HepG2 (cell line): Measurements from ENCODE around the gene LITAFD. TPM values are rescaled to one million over a fixed set of nuclear protein-coding genes. Genes with fewer than 3 reads are reported as not detected.

Experiments
- AHDC1 ChIP-seq: sonication (generic); formaldehyde crosslinking; IDR thresholded peaks from 2 replicates; pipeline ENCODE4 v1.5.1; 2020; ENCODE audit warnings: mild to moderate bottlenecking, missing genetic modification reagents, borderline replicate concordance
- DDIT3 ChIP-seq: sonication (generic); formaldehyde crosslinking; IDR thresholded peaks from 2 replicates; pipeline ENCODE4 v1.4.0; 2020; ENCODE audit warnings: mild to moderate bottlenecking, missing genetic modification reagents
- E2F5 ChIP-seq: sonication (generic); formaldehyde crosslinking; conservative IDR thresholded peaks from 2 replicates; pipeline ENCODE4 v1.4.0; 2020; ENCODE audit warnings: missing genetic modification reagents
- FOXM1 ChIP-seq: sonication (generic); formaldehyde crosslinking; IDR thresholded peaks from 2 replicates; pipeline ENCODE4 v1.5.0; 2020; ENCODE audit warnings: missing genetic modification reagents
- HNRNPL ChIP-seq: fragments of 200-400 bp; formaldehyde crosslinking; IDR thresholded peaks from 2 replicates; pipeline ENCODE4 v1.6.1; 2017; ENCODE audit warnings: mild to moderate bottlenecking, low read depth, low read length
- KLF9 ChIP-seq: IDR thresholded peaks from 2 replicates; pipeline ENCODE4 v1.6.1; 2016; ENCODE audit warnings: low read depth
- RNF2 ChIP-seq: fragments of 450-650 bp; conservative IDR thresholded peaks from 2 replicates; pipeline ENCODE4 v1.6.1; 2016; ENCODE audit warnings: low read depth
- SMAD1 ChIP-seq: sonication (generic); formaldehyde crosslinking; IDR thresholded peaks from 2 replicates; pipeline ENCODE4 v1.4.0; 2020; ENCODE audit warnings: missing genetic modification reagents, low read depth, mild to moderate bottlenecking, borderline replicate concordance
- SRSF9 ChIP-seq: fragments of 200-400 bp; formaldehyde crosslinking; IDR thresholded peaks from 2 replicates; pipeline ENCODE4 v1.6.1; 2018; ENCODE audit warnings: borderline replicate concordance, mild to moderate bottlenecking, low read depth, low read length; ENCODE audit not compliant: insufficient read depth, poor library complexity, severe bottlenecking
- TFE3 ChIP-seq: IDR thresholded peaks from 2 replicates; pipeline ENCODE4 v1.6.1; 2016
- TRIM22 ChIP-seq: fragments of 450-650 bp; IDR thresholded peaks from 2 replicates; pipeline ENCODE4 v1.6.1; 2017
- ZBTB14 ChIP-seq: sonication (generic); formaldehyde crosslinking; IDR thresholded peaks from 2 replicates; pipeline ENCODE4 v1.4.0; 2020; ENCODE audit warnings: missing genetic modification reagents
- ZBTB21 ChIP-seq: sonication (generic); formaldehyde crosslinking; IDR thresholded peaks from 2 replicates; pipeline ENCODE4 v1.4.0; 2020; ENCODE audit warnings: missing genetic modification reagents
- ZNF30 ChIP-seq: sonication (generic); formaldehyde crosslinking; IDR thresholded peaks from 2 replicates; pipeline ENCODE4 v1.5.0; 2020; ENCODE audit warnings: mild to moderate bottlenecking, missing genetic modification reagents
- ZSCAN5A ChIP-seq: sonication (generic); formaldehyde crosslinking; IDR thresholded peaks from 2 replicates; pipeline ENCODE4 v1.8.0; 2022; ENCODE audit warnings: mild to moderate bottlenecking, missing genetic modification reagents, borderline replicate concordance
- polyA plus RNA-seq, 8 experiments: library from polyadenylated mRNA; depleted of rRNA in 3 of 8; stranded (reverse) in 7 of 8; unstranded in 1 of 8; fragments of >200 nt; fragmentation: Illumina TruSeq in 4 of 8; extraction: Trizol in 4 of 8; gene quantifications; 2 replicates each; pipeline versions ENCODE4 v1.2.1 to v1.2.3, GENCODE V29; 2011 to 2016; ENCODE audit warnings: low read depth in 4 of 8, missing spikeins in 1 of 8, mixed read lengths in 1 of 8; ENCODE audit not compliant: insufficient read depth in 1 of 8
- total RNA-seq, 5 experiments: library from RNA; depleted of rRNA; stranded (reverse); fragments of >200 nt; fragmentation: Illumina TruSeq; extraction: Trizol; gene quantifications; 2 replicates each; pipeline ENCODE4 v1.2.3, GENCODE V29; 2016; ENCODE audit warnings: low read depth in 1 of 5

Gene LITAFD
- total and polyA plus RNA-seq, 2 of the 13 experiments (the other 11 are each of a cell fraction or from before 2014, with no cell fraction given) = not detected

GRCh38 chr16:8867932-8868415, 14.2 kb upstream of the LITAFD start (continued):
- TF ChIP-seq KLF9 (CRISPR knock-in tag) (no peak), SMAD1 (CRISPR knock-in tag) (no peak), TRIM22 (no peak), FOXM1 (CRISPR knock-in tag) (no peak), SRSF9 (no peak), HNRNPL (no peak), AHDC1 (CRISPR knock-in tag) (no peak), ZSCAN5A (no peak), ZBTB21 (no peak), RNF2 (no peak), DDIT3 (CRISPR knock-in tag) (no peak), ZNF30 (0 out of 2 replicates have a peak, but pooled peaks have one; percentile 5), E2F5 (no peak), ZBTB14 (CRISPR knock-in tag) (no peak), TFE3 (CRISPR knock-in tag) (no peak)
